NOMO-1 treated with DMSO at 0.1 percent for 48 hours (cell line): ENCODE results near the gene SAT1.

ENCODE experiments used
- DNase-seq: peaks from one replicate; lab custom pipeline; 2025; ENCODE audit not compliant: unreplicated experiment; lab: John Stamatoyannopoulos, UW

Gene SAT1

DNA sequence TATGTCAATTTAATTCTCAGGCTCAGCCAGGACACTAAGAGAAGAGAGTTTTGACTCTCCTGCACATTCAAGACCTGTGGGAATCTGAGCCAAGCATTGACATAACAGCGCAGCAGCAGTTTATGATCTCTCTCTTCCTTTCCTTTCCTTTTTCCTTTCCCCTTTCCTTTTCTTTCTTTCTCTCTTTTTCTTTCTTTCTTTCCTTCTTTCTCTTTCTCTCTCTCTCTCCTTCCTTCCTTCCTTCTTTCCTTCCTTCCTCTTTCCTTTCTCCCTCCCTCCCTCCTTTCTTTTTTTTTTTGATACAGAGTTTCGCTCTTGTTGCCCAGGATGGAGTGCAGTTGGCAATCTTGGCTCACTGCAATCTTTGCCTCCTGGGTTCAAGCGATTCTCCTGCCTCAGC lies 21.6 kb downstream of the SAT1 start:
- DNase-seq, result no peak

DNA sequence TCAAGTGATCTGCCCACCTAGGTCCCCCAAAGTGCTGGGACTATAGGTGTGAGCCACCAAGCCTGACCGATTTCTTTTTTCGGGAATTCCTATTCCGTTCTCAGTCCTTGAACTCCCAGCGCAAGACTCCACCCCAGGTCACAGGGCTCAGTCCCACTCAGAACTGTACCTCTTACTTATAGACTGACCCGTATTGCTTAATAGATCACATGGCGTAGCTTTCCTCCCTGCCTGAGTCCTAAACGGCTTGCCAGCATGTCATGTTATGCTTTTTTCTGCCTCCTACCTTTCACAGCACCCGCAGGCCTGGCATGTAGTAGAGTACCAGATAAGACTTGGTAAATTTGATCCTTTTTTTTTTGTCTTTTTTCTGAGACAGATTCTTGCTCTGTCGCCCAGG lies 22.4 kb downstream of the SAT1 start:
- no peak for DNase-seq

DNA sequence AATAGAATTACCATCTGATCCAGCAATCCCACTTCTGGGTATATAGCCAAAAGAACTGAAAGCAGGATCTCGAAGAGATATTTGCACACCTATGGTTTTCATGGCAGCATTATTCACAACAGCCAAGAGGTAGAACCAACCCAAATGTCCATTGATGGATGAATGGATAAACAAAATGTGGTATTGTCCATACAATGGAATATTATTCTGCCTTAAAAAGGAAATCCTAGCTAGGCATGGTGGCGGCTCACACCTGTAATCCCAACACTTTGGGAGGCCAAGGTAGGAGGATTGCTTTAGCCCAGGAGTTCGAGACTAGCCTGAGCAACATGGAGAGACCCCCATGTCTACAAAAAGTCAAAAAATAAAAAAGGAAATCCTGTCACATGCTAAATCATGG lies 27.3 kb downstream of the SAT1 start:
- DNase-seq, result no peak

DNA sequence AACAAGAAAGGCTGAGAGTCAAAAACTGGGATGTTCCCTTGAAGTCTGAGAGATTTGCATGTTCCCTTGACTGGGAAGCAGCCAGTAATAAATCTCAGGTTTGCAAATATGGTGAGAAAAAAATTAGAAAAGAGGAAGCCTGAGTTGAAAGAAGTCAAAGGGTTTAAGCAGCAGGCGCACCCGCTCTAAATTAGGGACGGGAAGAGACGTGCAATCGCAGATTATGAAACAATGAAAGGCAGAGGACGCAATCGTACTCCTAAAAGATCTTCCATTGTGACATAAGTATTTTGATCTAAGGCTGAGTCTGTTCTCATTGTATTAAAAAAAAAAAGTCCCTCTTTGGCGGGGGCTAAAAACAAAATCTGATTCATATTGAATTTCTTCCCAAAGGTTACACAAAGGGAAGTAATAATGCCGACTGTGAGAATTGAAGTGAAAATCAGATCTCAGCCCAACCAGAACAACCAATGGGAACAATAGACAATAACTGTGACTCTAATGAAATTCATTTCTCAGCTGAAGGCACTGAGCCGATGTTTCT lies 28.2 kb downstream of the SAT1 start:
- DNase-seq, result peak; percentile 98

DNA sequence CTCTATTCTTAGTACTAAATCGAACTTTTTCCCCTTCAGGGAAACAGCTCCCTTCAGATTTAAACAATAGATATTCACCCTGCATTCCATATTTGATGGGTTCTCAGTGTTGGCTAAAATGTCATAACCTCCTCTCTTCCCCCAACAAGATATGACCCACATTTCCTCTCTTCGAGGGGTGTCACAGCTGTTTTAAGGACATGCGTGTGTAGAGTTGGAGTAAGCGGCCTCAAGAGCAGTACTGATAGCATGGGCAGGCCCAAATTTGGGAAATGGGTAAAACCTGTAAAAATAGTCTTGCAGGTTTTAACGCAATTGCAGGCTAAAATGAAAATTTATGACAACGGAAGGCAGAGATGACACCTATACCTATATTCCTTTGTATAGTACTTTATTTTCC lies 28.7 kb downstream of the SAT1 start:
- DNase-seq, result peak; percentile 25

DNA sequence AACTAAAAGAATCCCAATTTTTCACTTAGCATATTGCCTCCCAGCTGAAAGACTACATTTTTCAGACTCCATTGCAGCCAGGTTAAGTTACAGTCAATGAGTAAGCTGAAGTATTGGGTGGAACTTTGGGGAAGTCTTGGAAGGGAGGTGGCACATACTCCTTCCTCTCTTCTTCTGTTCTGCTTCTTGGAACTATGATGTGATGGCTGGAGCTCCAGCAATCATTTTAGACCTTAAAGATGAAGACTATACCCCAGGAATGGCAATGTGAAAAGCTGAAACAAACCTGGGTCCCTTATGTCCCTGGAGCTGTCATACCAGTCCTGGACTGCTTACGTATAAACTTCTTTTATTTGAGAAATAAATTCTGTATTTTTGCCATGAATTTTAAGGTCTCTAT lies 30.8 kb downstream of the SAT1 start:
- DNase-seq, result no peak

DNA sequence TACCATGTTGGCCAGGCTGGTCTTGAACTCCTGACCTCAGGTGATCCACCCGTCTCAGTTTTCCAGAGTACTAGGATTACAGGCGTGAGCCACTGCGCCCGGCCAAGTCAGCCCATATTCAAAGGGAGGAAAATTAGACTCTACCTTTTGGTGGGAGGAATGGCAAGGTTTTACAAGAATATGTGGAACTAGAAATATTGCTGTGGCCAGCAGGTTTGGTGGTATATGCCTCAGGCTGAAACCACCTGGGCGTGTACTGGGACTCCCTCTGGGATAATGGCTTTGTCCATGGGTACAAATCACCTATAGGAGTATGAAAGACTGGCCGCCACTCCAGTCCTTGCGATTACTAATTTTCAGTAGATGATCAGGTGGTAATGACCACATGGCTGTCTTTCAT lies 32.4 kb downstream of the SAT1 start:
- no peak for DNase-seq

DNA sequence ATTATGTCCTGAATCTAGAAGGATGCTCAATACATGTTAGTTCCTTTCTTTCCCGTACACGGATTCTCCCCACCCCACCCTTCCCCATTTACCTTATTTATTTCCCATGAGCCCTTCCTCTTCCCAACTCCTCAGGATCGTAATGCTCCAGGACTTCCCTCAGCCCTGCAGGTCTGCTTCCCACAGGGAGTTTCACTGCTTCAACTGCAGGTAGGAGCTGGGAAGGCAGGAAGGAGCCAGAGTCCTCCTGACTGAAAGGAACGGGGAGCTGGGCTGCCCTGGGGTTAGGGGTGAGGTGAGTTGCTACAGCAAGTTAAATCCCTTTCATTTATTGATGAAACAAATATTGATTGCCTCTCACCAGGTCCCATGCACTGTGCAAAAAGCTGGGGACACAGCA lies 33.2 kb downstream of the SAT1 start:
- no peak for DNase-seq

DNA sequence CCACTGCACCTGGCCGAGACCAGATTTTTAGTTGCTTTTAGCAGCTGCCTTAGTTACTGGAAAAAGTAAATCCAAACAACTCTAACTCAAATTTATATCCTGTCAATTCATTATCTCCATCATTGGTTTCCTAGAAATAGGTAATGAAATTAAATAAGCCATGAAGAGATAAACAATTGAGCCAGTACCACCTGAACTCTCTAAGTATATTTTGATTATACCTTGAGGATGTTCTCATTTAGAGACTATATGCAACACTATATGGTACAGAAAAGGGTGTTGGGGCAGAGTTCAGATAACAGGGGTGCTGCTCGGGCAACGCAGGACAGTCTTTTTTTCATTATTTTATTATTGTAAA lies 35.0 kb downstream of the SAT1 start:
- no peak for DNase-seq

DNA sequence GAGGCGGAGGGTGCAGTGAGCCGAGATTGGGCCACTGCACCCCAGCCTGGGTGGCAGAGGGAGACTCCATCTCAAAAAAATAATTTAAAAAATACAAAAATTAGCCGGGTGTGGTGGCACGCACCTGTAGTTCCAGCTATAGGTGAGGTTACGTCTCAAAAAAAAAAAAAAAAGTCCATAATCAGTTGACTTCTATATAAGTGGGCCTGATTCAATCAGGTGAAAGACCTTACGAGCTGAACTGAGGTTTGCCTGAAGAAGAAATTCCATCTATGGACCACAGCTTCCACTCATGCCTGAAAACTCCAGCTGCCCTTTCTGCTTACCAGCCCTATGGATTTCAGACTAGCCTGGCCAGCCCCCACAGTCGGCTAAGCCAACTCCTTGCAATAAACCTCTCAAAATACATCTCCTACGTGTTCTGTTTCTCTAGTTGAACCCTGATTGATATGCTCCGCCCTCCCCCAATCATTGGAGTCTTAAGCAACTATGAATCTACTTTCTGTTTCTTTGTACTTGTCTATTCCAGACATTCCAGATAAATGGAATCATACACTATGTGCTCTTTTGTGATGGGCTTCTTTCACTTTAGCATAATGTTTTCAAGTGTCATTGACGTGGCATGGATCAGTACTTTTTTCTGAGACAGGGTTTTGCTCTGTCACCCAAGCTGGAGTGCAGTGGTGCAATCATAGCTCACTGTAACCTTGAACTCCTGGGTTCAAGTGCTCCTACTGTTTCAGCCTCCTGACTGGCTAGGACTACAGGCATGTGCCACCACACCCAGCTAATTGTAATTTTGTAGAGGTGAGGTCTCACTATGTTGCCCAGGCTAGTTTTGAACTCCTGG lies 36.6 kb downstream of the SAT1 start:
- no peak for DNase-seq

DNA sequence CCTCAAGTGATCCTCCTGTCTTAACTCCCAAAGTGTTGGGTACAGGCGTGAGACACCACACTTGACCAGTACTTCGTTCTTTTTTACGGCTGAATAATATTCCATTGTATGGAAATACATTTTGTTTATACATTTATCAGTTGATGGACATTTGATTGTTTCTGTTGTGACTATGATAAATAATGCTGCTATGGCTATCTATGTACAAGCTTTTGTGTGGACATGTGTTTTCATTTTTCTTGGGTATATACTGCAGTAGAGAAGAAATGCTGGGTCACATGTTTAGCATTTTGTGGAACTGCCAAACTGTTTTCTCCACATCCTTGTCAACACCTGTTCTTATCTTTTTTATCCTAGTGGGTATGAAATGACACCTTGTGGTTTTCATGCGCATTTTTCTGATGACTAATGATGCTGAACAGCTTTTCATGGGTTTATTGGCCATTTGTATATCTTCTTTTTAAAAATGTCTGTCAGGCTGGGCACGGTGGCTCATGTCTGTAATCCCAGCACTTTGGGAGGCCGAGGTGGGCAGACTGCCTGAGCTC lies 37.3 kb downstream of the SAT1 start:
- no peak for DNase-seq

DNA sequence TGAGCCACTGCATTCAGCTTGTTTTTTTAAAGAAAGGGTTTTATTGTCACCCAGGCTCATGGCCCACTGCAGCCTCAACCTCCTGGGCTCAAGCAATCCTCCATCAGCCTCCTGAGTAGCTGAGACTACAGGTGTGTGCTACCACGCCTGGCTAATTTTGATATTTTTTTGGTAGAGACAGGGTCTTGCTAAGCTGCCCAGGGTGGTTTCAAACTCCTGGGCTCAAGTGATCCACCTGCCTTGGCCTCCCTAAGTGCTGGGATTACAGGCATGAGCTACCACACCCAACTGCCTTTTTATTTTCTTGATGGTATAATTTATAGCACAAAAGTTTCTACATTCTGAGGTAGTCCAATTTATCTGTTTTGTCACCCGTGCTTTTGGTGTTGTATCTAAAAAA lies 38.9 kb downstream of the SAT1 start:
- DNase-seq, result no peak

DNA sequence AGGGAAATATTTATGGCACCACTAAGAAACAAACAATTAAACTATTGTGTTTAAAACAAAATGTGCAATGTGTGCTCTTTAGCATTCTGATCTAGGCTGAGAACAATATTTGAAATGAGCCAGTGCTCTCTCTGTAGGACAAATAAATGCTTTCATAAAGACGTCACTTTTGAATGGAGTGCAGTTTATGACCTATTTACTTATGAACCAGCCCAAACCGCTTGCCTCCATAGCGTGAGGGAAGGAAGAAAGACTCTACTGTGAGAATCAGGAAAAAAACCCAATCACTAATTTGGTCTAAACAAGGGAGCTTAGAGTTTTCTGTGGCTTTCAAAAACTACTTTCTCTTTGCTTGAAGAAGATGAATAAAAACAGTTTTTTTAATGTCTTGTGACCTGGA lies 39.4 kb downstream of the SAT1 start:
- no peak for DNase-seq

DNA sequence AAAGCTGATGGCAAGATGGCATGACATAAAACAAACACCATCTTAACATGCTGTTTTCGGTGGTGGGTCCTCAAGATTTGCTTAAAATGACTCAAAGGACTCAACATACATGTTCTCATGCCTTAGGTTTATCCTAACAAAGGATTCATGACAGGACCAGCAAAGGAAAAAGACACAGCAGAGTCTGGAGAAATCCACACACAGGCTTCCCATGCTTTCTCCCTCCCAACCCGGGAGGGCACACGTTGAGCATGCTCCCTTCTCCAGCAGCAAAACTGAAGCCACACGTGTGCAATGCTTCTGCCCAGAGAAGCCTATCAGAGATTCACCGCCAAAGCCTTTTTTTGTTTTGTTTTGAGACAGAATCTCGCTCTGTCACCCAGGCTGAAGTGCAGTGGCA lies 39.9 kb downstream of the SAT1 start:
- DNase-seq, result no peak

DNA sequence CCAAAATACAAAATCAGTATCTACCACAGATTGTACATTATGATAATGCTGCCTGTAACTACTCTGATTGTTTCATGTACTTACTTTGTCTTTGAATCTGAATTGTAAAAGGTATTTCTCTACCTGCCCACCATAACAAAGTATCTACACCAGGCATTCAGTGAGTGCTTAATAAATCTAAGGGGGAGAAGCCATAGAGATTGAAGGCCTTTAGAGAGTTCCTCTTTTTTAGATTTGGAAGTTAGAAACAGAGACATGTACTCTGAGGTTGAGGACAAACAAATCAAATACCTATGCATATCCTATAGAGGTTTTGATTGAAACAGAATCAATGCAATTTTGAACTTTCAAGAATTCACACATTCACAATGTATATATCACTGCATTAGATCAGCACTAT lies 42.7 kb downstream of the SAT1 start:
- peak; percentile 16 for DNase-seq

DNA sequence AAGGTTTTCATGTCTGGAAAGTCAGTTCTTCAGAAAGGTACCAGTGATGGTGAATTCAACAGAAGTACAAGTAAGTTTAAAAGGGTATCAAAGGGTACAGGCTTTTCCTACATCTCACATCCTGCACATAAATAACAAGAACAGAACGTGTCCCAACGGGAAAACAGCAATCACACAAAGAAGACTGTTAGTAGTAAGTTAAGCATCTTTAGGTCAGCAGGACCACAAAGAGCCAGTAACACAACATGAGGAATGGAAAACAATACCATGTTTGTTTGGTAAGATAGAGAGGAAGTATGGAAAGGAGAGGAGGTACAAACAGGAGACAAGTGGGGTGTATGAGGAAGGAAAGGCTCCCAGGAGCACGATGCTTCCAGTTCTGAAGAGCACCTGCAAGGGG lies 43.2 kb downstream of the SAT1 start:
- DNase-seq, result no peak

DNA sequence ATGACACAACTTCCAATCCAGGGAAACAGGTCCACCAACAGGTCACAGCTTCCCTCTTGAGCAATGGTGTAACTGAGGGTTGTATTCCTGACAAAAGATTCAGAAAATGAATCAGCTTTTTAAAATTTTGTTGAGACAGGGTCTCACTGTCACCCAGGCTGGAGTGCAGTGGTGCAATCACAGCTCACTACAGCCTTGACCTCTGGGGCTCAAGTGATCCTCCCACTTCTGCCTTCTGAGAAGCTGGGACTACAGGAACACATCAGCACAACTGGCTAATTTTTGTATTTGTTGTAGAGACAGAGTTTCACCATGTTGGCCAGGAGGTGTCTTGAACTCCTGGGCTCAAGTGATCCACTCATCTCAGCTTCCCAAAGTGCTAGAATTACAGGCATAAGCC lies 43.7 kb downstream of the SAT1 start:
- DNase-seq, result no peak

DNA sequence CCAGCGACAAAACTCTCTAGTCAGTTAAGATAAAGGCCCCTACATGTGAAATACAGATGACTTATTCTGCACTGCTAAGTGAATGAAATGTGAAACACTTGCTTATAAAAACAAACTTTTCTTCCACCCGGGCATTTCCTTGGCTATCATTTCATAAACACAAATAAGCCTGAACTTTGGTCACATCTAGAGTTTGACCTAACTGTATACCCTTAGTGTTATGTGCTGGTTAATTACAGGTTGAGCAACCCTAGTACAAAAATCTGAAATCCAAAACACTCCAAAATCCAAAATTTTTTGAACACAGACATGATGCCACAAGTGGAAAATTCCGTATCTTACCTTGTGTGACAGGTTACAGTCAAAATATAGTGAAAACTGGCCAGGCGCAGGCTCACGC lies 45.9 kb downstream of the SAT1 start:
- no peak for DNase-seq

DNA sequence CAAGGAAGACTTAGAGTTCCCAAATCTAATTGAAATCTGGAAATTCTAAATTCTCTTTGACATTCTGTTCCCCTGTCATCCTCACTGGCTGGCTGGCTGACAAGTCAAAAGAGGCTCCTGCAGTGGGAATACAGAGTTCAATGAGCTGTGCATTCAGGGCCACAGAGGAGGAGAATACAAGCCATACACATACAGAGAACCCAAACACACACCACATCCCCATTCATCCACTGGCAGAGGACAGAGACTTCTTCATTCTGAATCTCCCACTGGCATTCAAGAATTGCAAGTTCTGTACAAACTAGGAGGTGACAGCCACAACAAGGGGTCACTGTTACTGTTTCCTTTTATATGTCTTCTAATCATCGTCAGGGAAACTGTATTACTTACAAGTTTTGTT lies 49.7 kb downstream of the SAT1 start:
- no peak for DNase-seq
